Measurements from ENCODE around the gene TMEM106C. TPM values are rescaled to one million over a fixed set of nuclear protein-coding genes. Genes with fewer than 3 reads are reported as not detected.

Gene TMEM106C
- total and polyA plus RNA-seq, 4 donors, result 16.2 to 57.8 (median 25.2) TPM

DNA sequence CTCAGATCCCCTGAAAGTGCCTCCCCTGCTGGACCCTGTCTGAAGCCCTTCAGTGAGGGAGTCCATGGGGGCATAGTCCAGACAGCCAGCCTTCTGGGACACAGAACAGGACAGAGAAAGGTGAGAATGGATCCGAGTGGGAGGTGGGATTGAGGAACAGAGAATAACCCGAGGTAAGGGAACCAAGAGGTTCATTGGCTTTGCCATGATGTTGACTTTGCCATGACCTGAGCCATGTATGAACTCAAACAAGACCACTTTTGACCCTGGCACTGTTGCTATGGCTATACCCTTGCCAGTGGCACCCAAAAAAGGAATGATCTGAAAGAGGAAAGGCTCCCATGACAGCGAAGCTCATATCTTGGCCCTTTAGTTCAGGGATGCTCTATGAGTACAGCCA lies 36.0 kb upstream of the TMEM106C start:
- Histone ChIP-seq H3K36me3 (ENCODE audit: control insufficient read depth in 4 of 4, insufficient read depth in 3 of 4, low read depth in 1 of 4, low read length in 3 of 4) (no peaks in the 10 kb centered on the region), H3K27ac (ENCODE audit: low read depth in 1 of 2, low read length in 2 of 2) (no peak overlapping the region)

DNA sequence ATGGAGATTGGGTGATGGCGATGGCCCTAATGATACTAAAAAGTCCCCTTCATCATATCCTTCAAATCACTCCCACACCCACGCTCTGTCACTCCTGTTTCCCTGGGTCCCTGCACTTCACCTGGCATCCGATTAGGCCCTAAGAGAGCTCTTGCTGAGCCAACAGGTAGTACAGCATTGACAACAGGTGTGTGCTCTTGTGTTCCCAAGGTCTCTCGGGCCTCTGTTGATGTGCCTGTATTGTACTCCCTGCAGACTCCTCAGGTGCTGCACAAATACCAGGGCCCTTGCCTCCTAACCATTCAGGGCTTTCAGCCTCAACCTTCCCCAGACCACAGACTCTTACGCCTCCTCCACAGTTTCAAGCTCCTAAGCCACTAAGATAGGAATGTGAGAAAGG lies 32.8 kb upstream of the TMEM106C start:
- Histone ChIP-seq H3K9me3 (ENCODE audit: control insufficient read depth in 4 of 4, low read length in 3 of 4) (no peaks in the 10 kb centered on the region), H3K27ac (ENCODE audit: low read depth in 1 of 2, low read length in 2 of 2) (no peak overlapping the region), H3K27me3 (ENCODE audit: control insufficient read depth in 4 of 4, insufficient read depth in 4 of 4, low read length in 3 of 4) (no peaks in the 10 kb centered on the region), H3K4me3 (ENCODE audit: low read depth in 1 of 3, low read length in 3 of 3) (no peak overlapping the region), H3K9ac (ENCODE audit: low read depth in 1 of 2, low read length in 2 of 2) (no peak overlapping the region), H3K36me3 (ENCODE audit: control insufficient read depth in 4 of 4, insufficient read depth in 3 of 4, low read depth in 1 of 4, low read length in 3 of 4) (no peaks in the 10 kb centered on the region), H3K4me1 (ENCODE audit: control insufficient read depth in 4 of 4, insufficient read depth in 4 of 4, low read length in 3 of 4) (no peaks in the 10 kb centered on the region)
- 93% methylated on average over 5 of the region's 5 CpGs for WGBS
- DNase-seq (ENCODE audit: low spot score), result no peak
- TF ChIP-seq YY1 (IDR thresholded peaks at IDR 0.05) (no peak), RXRA (IDR thresholded peaks at IDR 0.05) (no peak), EGR1 (IDR thresholded peaks at IDR 0.05; ENCODE audit: low read depth in 2 of 2) (no peak), FOXA1 (IDR thresholded peaks at IDR 0.05) (no peak), TAF1 (conservative IDR thresholded peaks at IDR 0.05) (no peak), HNF4A (conservative IDR thresholded peaks at IDR 0.05) (no peak), HNF4G (IDR thresholded peaks at IDR 0.05) (no peak), JUND (IDR thresholded peaks at IDR 0.05) (no peak), FOXA2 (IDR thresholded peaks at IDR 0.05) (no peak), NR2F2 (IDR thresholded peaks at IDR 0.05) (no peak)
- TF ChIP-seq, protein P1, sequence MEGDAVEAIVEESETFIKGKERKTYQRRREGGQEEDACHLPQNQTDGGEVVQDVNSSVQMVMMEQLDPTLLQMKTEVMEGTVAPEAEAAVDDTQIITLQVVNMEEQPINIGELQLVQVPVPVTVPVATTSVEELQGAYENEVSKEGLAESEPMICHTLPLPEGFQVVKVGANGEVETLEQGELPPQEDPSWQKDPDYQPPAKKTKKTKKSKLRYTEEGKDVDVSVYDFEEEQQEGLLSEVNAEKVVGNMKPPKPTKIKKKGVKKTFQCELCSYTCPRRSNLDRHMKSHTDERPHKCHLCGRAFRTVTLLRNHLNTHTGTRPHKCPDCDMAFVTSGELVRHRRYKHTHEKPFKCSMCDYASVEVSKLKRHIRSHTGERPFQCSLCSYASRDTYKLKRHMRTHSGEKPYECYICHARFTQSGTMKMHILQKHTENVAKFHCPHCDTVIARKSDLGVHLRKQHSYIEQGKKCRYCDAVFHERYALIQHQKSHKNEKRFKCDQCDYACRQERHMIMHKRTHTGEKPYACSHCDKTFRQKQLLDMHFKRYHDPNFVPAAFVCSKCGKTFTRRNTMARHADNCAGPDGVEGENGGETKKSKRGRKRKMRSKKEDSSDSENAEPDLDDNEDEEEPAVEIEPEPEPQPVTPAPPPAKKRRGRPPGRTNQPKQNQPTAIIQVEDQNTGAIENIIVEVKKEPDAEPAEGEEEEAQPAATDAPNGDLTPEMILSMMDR (IDR thresholded peaks at IDR 0.05; ENCODE audit: low read depth, low read length, missing input control), result no peak
- TF ChIP-seq, protein P2, sequence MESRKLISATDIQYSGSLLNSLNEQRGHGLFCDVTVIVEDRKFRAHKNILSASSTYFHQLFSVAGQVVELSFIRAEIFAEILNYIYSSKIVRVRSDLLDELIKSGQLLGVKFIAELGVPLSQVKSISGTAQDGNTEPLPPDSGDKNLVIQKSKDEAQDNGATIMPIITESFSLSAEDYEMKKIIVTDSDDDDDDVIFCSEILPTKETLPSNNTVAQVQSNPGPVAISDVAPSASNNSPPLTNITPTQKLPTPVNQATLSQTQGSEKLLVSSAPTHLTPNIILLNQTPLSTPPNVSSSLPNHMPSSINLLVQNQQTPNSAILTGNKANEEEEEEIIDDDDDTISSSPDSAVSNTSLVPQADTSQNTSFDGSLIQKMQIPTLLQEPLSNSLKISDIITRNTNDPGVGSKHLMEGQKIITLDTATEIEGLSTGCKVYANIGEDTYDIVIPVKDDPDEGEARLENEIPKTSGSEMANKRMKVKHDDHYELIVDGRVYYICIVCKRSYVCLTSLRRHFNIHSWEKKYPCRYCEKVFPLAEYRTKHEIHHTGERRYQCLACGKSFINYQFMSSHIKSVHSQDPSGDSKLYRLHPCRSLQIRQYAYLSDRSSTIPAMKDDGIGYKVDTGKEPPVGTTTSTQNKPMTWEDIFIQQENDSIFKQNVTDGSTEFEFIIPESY (IDR thresholded peaks at IDR 0.05), result no peak

More for the DNA sequence above, 36.0 kb upstream of the TMEM106C start:
- no peaks in the 10 kb centered on the region for H3K27me3 ChIP-seq (ENCODE audit: control insufficient read depth in 4 of 4, insufficient read depth in 4 of 4, low read length in 3 of 4)
- TF ChIP-seq EGR1 (IDR thresholded peaks at IDR 0.05; ENCODE audit: low read depth in 2 of 2) (no peak), HNF4A (conservative IDR thresholded peaks at IDR 0.05) (no peak), TAF1 (conservative IDR thresholded peaks at IDR 0.05) (no peak), YY1 (IDR thresholded peaks at IDR 0.05) (no peak), RAD21 (IDR thresholded peaks at IDR 0.05) (no peak)
- DNase-seq (ENCODE audit: low spot score), result no peak
- H3K9me3 ChIP-seq (ENCODE audit: control insufficient read depth in 4 of 4, low read length in 3 of 4), result no peaks in the 10 kb centered on the region
- H3K4me3 ChIP-seq (ENCODE audit: low read depth in 1 of 3, low read length in 3 of 3), result no peak overlapping the region
- no peak overlapping the region for H3K9ac ChIP-seq (ENCODE audit: low read depth in 1 of 2, low read length in 2 of 2)
- whole genome bisulfite sequencing, result 88% methylated on average over 3 of the region's 3 CpGs
- no peaks in the 10 kb centered on the region for H3K4me1 ChIP-seq (ENCODE audit: control insufficient read depth in 4 of 4, insufficient read depth in 4 of 4, low read length in 3 of 4)

DNA sequence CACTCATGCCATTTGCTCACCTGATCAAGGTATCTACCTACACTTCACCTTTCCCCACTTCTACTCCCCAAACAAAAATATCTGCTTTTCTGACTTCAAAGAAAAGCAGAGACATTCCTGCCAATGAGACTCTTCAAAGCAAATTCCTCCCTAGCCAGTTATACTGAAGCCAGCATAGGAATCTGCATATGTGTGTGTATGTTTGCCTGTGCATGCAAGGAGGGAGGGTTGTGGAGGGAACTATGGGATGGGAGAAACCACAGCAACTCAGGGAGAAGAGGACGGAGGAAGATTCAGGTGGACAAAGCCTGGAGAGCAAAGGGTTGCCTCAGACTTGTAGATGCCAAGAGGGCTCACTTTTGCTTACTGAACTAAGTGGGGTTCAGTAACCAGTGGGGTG lies 32.2 kb upstream of the TMEM106C start:
- DNase-seq (ENCODE audit: low spot score), result no peak
- Histone ChIP-seq H3K4me3 (ENCODE audit: low read depth in 1 of 3, low read length in 3 of 3) (no peak overlapping the region), H3K4me1 (ENCODE audit: control insufficient read depth in 4 of 4, insufficient read depth in 4 of 4, low read length in 3 of 4) (no peaks in the 10 kb centered on the region), H3K9ac (ENCODE audit: low read depth in 1 of 2, low read length in 2 of 2) (no peak overlapping the region), H3K27me3 (ENCODE audit: control insufficient read depth in 4 of 4, insufficient read depth in 4 of 4, low read length in 3 of 4) (no peaks in the 10 kb centered on the region), H3K27ac (ENCODE audit: low read depth in 1 of 2, low read length in 2 of 2) (no peak overlapping the region), H3K9me3 (ENCODE audit: control insufficient read depth in 4 of 4, low read length in 3 of 4) (no peaks in the 10 kb centered on the region), H3K36me3 (ENCODE audit: control insufficient read depth in 4 of 4, insufficient read depth in 3 of 4, low read depth in 1 of 4, low read length in 3 of 4) (no peaks in the 10 kb centered on the region)
- WGBS, result 91% methylated on average over 1 of the region's 1 CpG
- TF ChIP-seq, protein P1 (IDR thresholded peaks at IDR 0.05; ENCODE audit: low read depth, low read length, missing input control), result no peak
- no peak for TF ChIP-seq SP1 (IDR thresholded peaks at IDR 0.05)

Measured in liver (tissue), 9 donors.